GM19240 (cell line): ENCODE measurements around the gene HAAO.
"Not testable (repeated sequence)": the region's sequence is repeated elsewhere in the genome, so short reads cannot be mapped to it uniquely, and the experiment has no call there.

Experiments used
- DNase-seq: peaks from one replicate; pipeline ENCODE4 v3.0.0; 2011; ENCODE audit warnings: low spot score; ENCODE audit not compliant: insufficient read length

Gene HAAO

GRCh38 chr2:42752314-42752713, 40.1 kb downstream of the HAAO start:
- peak; percentile 50 for DNase-seq

GRCh38 chr2:42748840-42749239, 43.5 kb downstream of the HAAO start:
- no peak for DNase-seq

- no peak for DNase-seq
Measured at GRCh38 chr2:42747422-42747821, 45.0 kb downstream of the HAAO start.

GRCh38 chr2:42744545-42745082, 47.8 kb downstream of the HAAO start:
- DNase-seq = no peak

- no peak for DNase-seq
Measured at GRCh38 chr2:42743659-42743990, 48.8 kb downstream of the HAAO start.

- no peak for DNase-seq
Measured at GRCh38 chr2:42742740-42743658, 49.4 kb downstream of the HAAO start.

GRCh38 chr2:42741140-42741539, 51.2 kb downstream of the HAAO start:
- DNase-seq = no peak

GRCh38 chr2:42736598-42737322, 55.6 kb downstream of the HAAO start:
- no peak for DNase-seq

- no peak for DNase-seq
Measured at GRCh38 chr2:42733852-42734251, 58.5 kb downstream of the HAAO start.

- not testable (repeated sequence) for DNase-seq
Measured at GRCh38 chr2:42731316-42731715, 61.1 kb downstream of the HAAO start.

- no peak for DNase-seq
Measured at GRCh38 chr2:42726680-42727079, 65.7 kb downstream of the HAAO start.

GRCh38 chr2:42725657-42726056, 66.7 kb downstream of the HAAO start:
- DNase-seq = no peak

GRCh38 chr2:42724886-42725285, 67.5 kb downstream of the HAAO start:
- no peak for DNase-seq

- DNase-seq = no peak
Measured at GRCh38 chr2:42723465-42723864, 68.9 kb downstream of the HAAO start.

- peak; percentile 29 for DNase-seq
Measured at GRCh38 chr2:42722320-42723190, 69.8 kb downstream of the HAAO start.

GRCh38 chr2:42721898-42722297, 70.5 kb downstream of the HAAO start:
- no peak for DNase-seq
